Measurements from ENCODE around the gene ERAP2.

GRCh38 chr5:96930589-96930988 is 54.3 kb downstream of the ERAP2 start:
- no peak for TF ChIP-seq CTCF (IDR thresholded peaks at IDR 0.05)
- no peak for TF ChIP-seq POLR2A (IDR thresholded peaks at IDR 0.05)

Data from esophagus squamous epithelium (tissue), 4 donors.